NB4 (cell line): Measurements from ENCODE around the gene ARF3.

Source experiments
- DNase-seq: peaks from one replicate; pipeline ENCODE4 v3.0.0; 2010; ENCODE audit warnings: low read depth
- H3K4me3 ChIP-seq: one replicate; pipeline ENCODE4 v1.5.1; 2011; ENCODE audit warnings: mild to moderate bottlenecking, low read depth, low read length, moderate library complexity
- MYC ChIP-seq: IDR thresholded peaks from 2 replicates; pipeline ENCODE4 v1.6.1; 2011; ENCODE audit warnings: low read depth, low read length
- POLR2A ChIP-seq: IDR thresholded peaks from 2 replicates; pipeline ENCODE4 v1.6.1; 2011; ENCODE audit warnings: mild to moderate bottlenecking; ENCODE audit not compliant: insufficient read length; ENCODE audit errors: extremely low read depth
- TF ChIP-seq, protein P1 (sequence below): IDR thresholded peaks from one replicate; pipeline ENCODE4 v1.5.1; 2012; ENCODE audit warnings: low read depth, low read length
- TF ChIP-seq, protein P2 (sequence below): IDR thresholded peaks from 2 replicates; pipeline ENCODE4 v1.6.1; 2011; ENCODE audit warnings: low read depth, low read length

ARF3 gene

DNA sequence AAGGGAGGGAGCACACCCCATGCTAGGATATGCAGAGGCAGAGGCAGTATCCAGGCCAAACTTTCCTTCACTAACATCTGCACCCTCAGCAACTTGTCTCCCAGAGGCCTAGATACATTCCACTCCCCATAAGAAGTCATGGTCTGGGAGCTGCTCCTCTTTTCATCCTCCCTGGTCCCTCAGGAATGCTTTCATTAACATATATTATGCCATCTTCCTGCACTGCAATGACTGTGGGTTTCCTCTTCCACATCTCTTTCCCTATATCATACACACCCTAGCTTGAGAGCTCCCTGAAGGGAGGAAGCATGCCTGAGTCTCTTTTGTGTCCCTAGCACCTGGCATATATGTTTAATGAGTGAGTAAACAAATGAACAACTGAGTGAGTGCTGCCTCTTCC, 33.3 kb upstream of the ARF3 start:
- DNase-seq, result no peak
- no peak overlapping the region for H3K4me3 ChIP-seq
- no peak for TF ChIP-seq MYC

DNA sequence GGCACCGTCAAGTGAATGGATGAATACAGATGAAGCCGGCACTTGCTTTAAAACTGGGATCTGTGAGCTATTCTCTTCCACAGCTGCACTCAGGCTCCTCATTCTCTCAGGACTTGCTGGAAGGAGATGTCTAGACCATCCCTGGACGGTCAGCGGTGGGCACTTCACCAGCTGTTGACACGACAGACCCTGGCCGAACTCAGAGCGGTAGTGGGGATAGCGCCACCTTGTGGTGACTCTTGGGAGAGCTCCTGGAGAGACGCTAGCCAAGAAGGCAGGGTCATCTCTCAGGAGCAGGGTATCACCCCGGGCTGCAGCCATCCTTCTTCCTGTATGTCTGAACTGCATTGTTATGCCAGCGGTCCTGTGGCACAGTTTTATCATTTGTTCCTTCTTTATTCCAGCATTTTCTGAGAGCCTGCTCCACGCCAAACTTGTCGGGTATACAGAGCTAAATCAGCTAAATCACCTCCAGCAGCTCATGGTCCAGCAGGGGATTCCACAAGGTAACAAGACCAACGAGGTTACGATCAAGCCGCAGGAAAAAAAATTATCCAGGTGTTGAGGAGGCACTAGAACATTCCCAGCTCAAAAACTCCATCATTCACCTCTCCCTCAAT, 30.9 kb upstream of the ARF3 start:
- TF ChIP-seq, protein P1, sequence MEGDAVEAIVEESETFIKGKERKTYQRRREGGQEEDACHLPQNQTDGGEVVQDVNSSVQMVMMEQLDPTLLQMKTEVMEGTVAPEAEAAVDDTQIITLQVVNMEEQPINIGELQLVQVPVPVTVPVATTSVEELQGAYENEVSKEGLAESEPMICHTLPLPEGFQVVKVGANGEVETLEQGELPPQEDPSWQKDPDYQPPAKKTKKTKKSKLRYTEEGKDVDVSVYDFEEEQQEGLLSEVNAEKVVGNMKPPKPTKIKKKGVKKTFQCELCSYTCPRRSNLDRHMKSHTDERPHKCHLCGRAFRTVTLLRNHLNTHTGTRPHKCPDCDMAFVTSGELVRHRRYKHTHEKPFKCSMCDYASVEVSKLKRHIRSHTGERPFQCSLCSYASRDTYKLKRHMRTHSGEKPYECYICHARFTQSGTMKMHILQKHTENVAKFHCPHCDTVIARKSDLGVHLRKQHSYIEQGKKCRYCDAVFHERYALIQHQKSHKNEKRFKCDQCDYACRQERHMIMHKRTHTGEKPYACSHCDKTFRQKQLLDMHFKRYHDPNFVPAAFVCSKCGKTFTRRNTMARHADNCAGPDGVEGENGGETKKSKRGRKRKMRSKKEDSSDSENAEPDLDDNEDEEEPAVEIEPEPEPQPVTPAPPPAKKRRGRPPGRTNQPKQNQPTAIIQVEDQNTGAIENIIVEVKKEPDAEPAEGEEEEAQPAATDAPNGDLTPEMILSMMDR, result peak; percentile 97
- TF ChIP-seq, protein P2, sequence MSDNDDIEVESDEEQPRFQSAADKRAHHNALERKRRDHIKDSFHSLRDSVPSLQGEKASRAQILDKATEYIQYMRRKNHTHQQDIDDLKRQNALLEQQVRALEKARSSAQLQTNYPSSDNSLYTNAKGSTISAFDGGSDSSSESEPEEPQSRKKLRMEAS, result 0 out of 2 replicates have a peak, but pooled peaks have one; percentile 20
- TF ChIP-seq MYC (no peak), POLR2A (no peak)
- H3K4me3 ChIP-seq, result no peak overlapping the region
- peak; percentile 76 for DNase-seq

DNA sequence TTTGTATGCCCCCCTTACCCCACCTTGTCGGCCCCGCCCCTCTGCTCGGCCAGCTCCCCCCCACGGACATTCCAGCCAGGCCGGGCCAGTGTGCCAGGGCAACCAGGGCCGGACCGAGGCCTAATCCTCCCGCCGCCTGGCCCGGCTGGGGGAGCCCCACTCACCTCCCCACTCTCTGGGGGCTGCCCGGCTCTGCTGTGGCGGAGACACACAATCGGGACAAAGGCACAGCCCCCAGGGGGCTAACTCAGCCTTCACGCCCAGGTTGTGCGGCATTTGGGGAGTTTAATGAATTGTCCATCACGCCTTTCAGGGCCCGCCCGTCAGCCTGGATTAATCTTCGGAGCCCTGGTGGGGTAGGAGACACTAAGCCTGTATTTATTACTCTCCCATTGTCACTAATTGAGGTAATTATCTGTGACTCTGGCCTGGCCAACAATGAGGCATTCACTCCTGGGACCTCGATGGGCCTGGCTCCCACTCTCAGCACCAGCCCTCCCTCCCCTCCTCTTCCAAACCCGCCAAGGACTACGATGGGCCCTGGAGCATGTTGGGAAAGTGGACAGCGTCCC, 29.5 kb upstream of the ARF3 start:
- DNase-seq, result no peak
- no peak overlapping the region for H3K4me3 ChIP-seq
- TF ChIP-seq, protein P2, result no peak
- TF ChIP-seq MYC (no peak), POLR2A (no peak)
- TF ChIP-seq, protein P1, result no peak

DNA sequence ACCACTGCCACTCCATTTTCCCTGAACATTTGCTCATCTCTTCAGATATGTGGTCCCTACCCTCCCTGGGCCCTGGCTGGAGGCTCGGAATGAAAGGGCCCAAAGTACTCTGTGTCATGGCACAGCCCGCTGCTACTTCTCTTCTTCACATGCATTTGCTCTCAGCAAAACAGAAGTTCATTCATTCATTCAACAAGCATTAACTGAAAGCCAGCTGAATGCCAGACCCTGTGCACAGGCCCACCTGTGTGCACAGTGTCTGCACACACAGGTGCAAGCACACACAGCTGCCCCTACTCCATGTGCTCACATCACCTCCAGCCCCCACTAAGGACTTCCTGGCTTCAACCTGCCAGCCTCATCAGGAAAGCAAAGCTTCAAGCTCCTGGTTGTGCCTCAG, 28.6 kb upstream of the ARF3 start:
- H3K4me3 ChIP-seq, result no peak overlapping the region
- no peak for DNase-seq
- no peak for TF ChIP-seq MYC
- no peak for TF ChIP-seq POLR2A
- TF ChIP-seq, protein P2, result no peak
- TF ChIP-seq, protein P1, result no peak

DNA sequence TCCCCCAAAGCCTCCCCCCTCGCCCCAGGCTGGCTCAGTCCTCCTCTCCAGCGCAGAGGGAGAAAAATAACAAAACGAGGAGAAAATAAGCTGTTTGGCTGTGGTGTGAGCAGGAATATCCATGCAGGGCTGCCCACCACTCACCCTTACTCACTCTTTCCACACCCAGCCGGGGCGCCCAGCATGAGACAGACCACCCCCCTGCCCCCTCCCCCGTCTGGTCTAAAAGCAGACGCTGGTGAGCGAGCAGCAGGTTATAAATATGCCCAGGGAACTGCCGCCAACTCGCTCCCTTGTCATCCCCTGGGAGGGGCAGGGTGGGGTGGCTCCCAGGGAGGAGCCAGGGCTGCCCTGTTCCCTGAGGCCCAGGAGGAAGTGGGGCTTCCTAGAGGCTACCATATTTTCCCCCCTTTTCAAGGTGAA, 28.2 kb upstream of the ARF3 start:
- TF ChIP-seq POLR2A, result no peak
- TF ChIP-seq, protein P1, result no peak
- TF ChIP-seq MYC, result no peak
- TF ChIP-seq, protein P2, result no peak
- H3K4me3 ChIP-seq, result no peak overlapping the region
- peak; percentile 52 for DNase-seq

DNA sequence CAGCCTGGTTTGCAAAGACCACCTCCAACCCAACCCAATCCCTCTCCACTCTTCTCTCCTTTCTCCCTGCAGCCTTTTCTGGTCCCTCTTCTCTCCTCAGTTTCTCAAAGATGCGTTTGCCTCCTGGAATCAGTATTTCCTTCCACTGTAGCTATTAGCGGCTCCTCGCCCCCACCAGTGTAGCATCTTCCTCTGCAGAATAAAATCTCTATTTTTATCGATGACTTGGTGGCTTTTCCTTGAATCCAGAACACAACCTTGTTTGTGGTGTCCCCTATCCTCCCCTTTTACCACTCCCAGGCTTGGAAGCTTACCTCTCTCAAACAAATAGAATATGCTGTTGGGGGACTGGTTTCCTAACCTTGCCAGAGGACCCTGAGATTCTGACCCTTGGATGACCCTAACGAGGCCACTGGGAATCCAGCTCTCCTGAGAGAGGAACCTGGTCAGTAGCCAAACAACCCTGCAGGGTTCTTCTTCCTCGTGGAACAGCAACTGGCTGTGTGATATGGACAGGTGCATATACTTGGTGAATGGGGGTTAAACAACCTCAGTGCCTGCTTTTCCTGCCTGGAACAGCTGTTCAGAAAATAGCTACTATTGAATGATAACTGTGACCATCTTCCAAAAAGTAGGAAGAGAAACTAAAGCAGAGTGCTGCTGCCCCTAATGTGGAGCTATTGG, 25.3 kb upstream of the ARF3 start:
- TF ChIP-seq, protein P1, result no peak
- TF ChIP-seq POLR2A (no peak), MYC (no peak)
- TF ChIP-seq, protein P2, result no peak
- no peak for DNase-seq
- H3K4me3 ChIP-seq, result no peak overlapping the region
